CD8-positive, alpha-beta memory T cell (primary cell): ENCODE data around the gene NR5A2. TPM values are rescaled to one million over a fixed set of nuclear protein-coding genes. Genes with fewer than 3 reads are reported as not detected.

Experiments used
- CTCF ChIA-PET: fragments of 350-600 bp; sonication (Branson Sonifier 250); formaldehyde crosslinking; loops from one replicate; lab custom pipeline; 2021; ENCODE audit warnings: antibody characterized with exemption; lab: Charles Lee
- POLR2A ChIA-PET: fragments of 350-600 bp; sonication (Branson Sonifier 250); formaldehyde crosslinking; loops from one replicate; lab custom pipeline; 2021; ENCODE audit warnings: antibody characterized with exemption; lab: Charles Lee
- DNase-seq, 5 donors: peaks; one replicate each; pipeline versions ENCODE4 v3.0.0 to v3.0.0-alpha.2; 2020 to 2022; ENCODE audit warnings: mixed read lengths in 1 of 5
- H3K27ac ChIP-seq: one replicate; pipeline ENCODE4 v1.7.0; 2013; ENCODE audit warnings: low read depth, mild to moderate bottlenecking, low read length, moderate library complexity
- H3K27me3 ChIP-seq: 2 replicates; pipeline ENCODE4 v1.7.0; 2013; ENCODE audit warnings: low read length, mild to moderate bottlenecking; ENCODE audit not compliant: insufficient read depth, poor library complexity, severe bottlenecking
- H3K36me3 ChIP-seq: 2 replicates; pipeline ENCODE4 v1.7.0; 2013; ENCODE audit warnings: mild to moderate bottlenecking, low read length, moderate library complexity; ENCODE audit not compliant: insufficient read depth
- H3K4me1 ChIP-seq: 2 replicates; pipeline ENCODE4 v1.7.0; 2013; ENCODE audit warnings: mild to moderate bottlenecking, low read length, moderate library complexity; ENCODE audit not compliant: insufficient read depth
- H3K4me3 ChIP-seq: 2 replicates; pipeline ENCODE4 v1.7.0; 2013; ENCODE audit warnings: mild to moderate bottlenecking, low read length
- H3K9me3 ChIP-seq: 2 replicates; pipeline ENCODE4 v1.7.0; 2013; ENCODE audit warnings: mild to moderate bottlenecking, low read length
- H3K27ac Mint-ChIP-seq, 8 donors: one replicate each; pipeline ENCODE4 v1.8.0; 2020 to 2021; ENCODE audit warnings: mixed read lengths in 8 of 8, mild to moderate bottlenecking in 6 of 8, inconsistent platforms in 3 of 8, moderate library complexity in 3 of 8
- H3K27me3 Mint-ChIP-seq, 2 donors: one replicate each; pipeline ENCODE4 v1.8.0; 2020 to 2021; ENCODE audit warnings: mixed read lengths in 2 of 2, mild to moderate bottlenecking in 1 of 2, moderate library complexity in 1 of 2
- H3K36me3 Mint-ChIP-seq, 3 donors: one replicate each; pipeline ENCODE4 v1.8.0; 2020 to 2021; ENCODE audit warnings: mixed read lengths in 3 of 3, inconsistent platforms in 1 of 3, mild to moderate bottlenecking in 1 of 3
- H3K4me1 Mint-ChIP-seq, 3 donors: one replicate each; pipeline ENCODE4 v1.8.0; 2020 to 2021; ENCODE audit warnings: mixed read lengths in 3 of 3, inconsistent platforms in 1 of 3, mild to moderate bottlenecking in 1 of 3
- H3K4me3 Mint-ChIP-seq, 7 donors: one replicate each; pipeline ENCODE4 v1.8.0; 2020 to 2021; ENCODE audit warnings: mixed read lengths in 7 of 7, mild to moderate bottlenecking in 6 of 7, moderate library complexity in 4 of 7, inconsistent platforms in 2 of 7
- H3K9me3 Mint-ChIP-seq, 5 donors: one replicate each; pipeline ENCODE4 v1.8.0; 2020 to 2022; ENCODE audit warnings: mixed read lengths in 5 of 5, mild to moderate bottlenecking in 3 of 5, moderate library complexity in 2 of 5, inconsistent platforms in 1 of 5
- polyA plus RNA-seq: library from polyadenylated mRNA; unstranded; fragments of 300-500 nt; fragmentation: Illumina TruSeq; gene quantifications from one replicate; pipeline ENCODE4 v1.2.3, GENCODE V29; 2021
- total RNA-seq, 2 experiments: library from RNA; stranded (reverse); gene quantifications; one replicate each; pipeline ENCODE4 v1.2.3, GENCODE V29; 2021

The NR5A2 gene
- total and polyA plus RNA-seq, 3 experiments from 2014 or later: not detected

GRCh38 chr1:200042552-200043335 lies 15.2 kb downstream of the NR5A2 start:
- peak overlapping the region; percentile 1 for H3K4me3 ChIP-seq
- no peaks in the 10 kb centered on the region for H3K36me3 ChIP-seq
- ChIA-PET POLR2A (interaction anchor here (0.6 kb wide), 1 partner anchor 61 kb away, joined by 3 read pairs; no protein-coding TSS in a partner anchor), CTCF (interaction anchor here (0.7 kb wide), 1 partner anchor 1166 kb away, joined by 3 read pairs; no protein-coding TSS in a partner anchor)
- Mint-ChIP-seq H3K36me3 (no peaks in the 10 kb centered on the region), H3K9me3 (no peaks in the 10 kb centered on the region), H3K4me1 (peaks cover 18 to 48% (median 28%) of the 10 kb centered on the region in 3 donors), H3K27me3 (peaks cover 52 to 67% of the 10 kb centered on the region in 2 donors), H3K27ac (peak overlapping the region in 1 of 8 donors; percentile 57), H3K4me3 (peak overlapping the region in 6 of 7 donors; percentile 42 to 81 (median 60))
- H3K4me1 ChIP-seq: peaks cover 14% of the 10 kb centered on the region
- no peaks in the 10 kb centered on the region for H3K9me3 ChIP-seq
- DNase-seq: no peak
- peaks cover 42% of the 10 kb centered on the region for H3K27me3 ChIP-seq
- H3K27ac ChIP-seq: no peak overlapping the region

DNA sequence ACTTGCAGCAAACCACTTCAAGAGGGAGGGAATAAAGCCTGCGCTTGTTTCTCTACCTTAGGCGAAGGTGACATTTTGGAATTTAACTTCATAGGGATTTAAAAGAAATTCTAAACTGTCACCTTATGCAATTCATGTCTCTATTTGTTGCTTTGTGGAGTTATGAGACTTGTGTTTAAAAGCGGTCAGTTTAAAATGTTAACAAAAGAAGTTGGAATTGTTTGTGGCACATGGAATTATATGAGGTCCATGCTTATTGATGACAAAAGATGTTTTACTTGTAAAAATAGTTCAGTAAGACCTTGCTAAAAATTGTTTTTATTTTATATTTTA lies 15.8 kb downstream of the NR5A2 start:
- Mint-ChIP-seq H3K9me3 (no peaks in the 10 kb centered on the region), H3K4me3 (peak overlapping the region in 6 of 7 donors; percentile 42 to 81 (median 60)), H3K27me3 (peaks cover 47 to 71% of the 10 kb centered on the region in 2 donors), H3K27ac (peak overlapping the region in 1 of 8 donors; percentile 5), H3K36me3 (no peaks in the 10 kb centered on the region), H3K4me1 (peaks cover 18 to 44% (median 23%) of the 10 kb centered on the region in 3 donors)
- H3K27me3 ChIP-seq: peaks cover 37% of the 10 kb centered on the region
- peaks cover 14% of the 10 kb centered on the region for H3K4me1 ChIP-seq
- H3K4me3 ChIP-seq: no peak overlapping the region
- no peaks in the 10 kb centered on the region for H3K36me3 ChIP-seq
- DNase-seq: no peak
- no peak overlapping the region for H3K27ac ChIP-seq
- POLR2A ChIA-PET: no interaction called here
- CTCF ChIA-PET: interaction anchor here (0.7 to 1.4 kb wide), 2 partner anchors 11 to 1167 kb away, joined by 3 read pairs; no protein-coding TSS in a partner anchor
- no peaks in the 10 kb centered on the region for H3K9me3 ChIP-seq

- Mint-ChIP-seq H3K9me3 (no peaks in the 10 kb centered on the region), H3K4me1 (peaks cover 9 to 23% (median 10%) of the 10 kb centered on the region in 3 donors), H3K27me3 (peaks cover 37 to 65% of the 10 kb centered on the region in 2 donors)
Observed at GRCh38 chr1:200046115-200046514, 18.6 kb downstream of the NR5A2 start.

GRCh38 chr1:200048244-200048643 lies 20.7 kb downstream of the NR5A2 start:
- H3K27ac ChIP-seq: no peak overlapping the region
- ChIA-PET POLR2A (no interaction called here), CTCF (no interaction called here)
- Mint-ChIP-seq H3K27ac (no peak overlapping the region), H3K9me3 (no peaks in the 10 kb centered on the region), H3K36me3 (no peaks in the 10 kb centered on the region), H3K4me3 (no peak overlapping the region), H3K27me3 (peaks cover 22 to 67% of the 10 kb centered on the region in 2 donors), H3K4me1 (peaks cover 2% of the 10 kb centered on the region in 3 donors)
- H3K27me3 ChIP-seq: no peaks in the 10 kb centered on the region
- no peaks in the 10 kb centered on the region for H3K4me1 ChIP-seq
- no peak overlapping the region for H3K4me3 ChIP-seq
- no peak for DNase-seq
- H3K36me3 ChIP-seq: no peaks in the 10 kb centered on the region
- H3K9me3 ChIP-seq: no peaks in the 10 kb centered on the region

More at GRCh38 chr1:200046115-200046514, 18.6 kb downstream of the NR5A2 start:
- no peak overlapping the region for H3K27ac Mint-ChIP-seq
- no peaks in the 10 kb centered on the region for H3K9me3 ChIP-seq
- no peaks in the 10 kb centered on the region for H3K4me1 ChIP-seq
- no peaks in the 10 kb centered on the region for H3K36me3 Mint-ChIP-seq
- no peak overlapping the region for H3K27ac ChIP-seq
- no peak overlapping the region for H3K4me3 ChIP-seq
- CTCF ChIA-PET: interaction anchor here (1.3 kb wide), 1 partner anchor 13 kb away, joined by 3 read pairs; no protein-coding TSS in a partner anchor
- no peaks in the 10 kb centered on the region for H3K36me3 ChIP-seq
- POLR2A ChIA-PET: no interaction called here
- peaks cover 20% of the 10 kb centered on the region for H3K27me3 ChIP-seq
- DNase-seq: no peak
- no peak overlapping the region for H3K4me3 Mint-ChIP-seq

- DNase-seq: no peak
- Histone ChIP-seq H3K27ac (no peak overlapping the region), H3K36me3 (no peaks in the 10 kb centered on the region), H3K9me3 (no peaks in the 10 kb centered on the region), H3K27me3 (no peaks in the 10 kb centered on the region), H3K4me1 (no peaks in the 10 kb centered on the region), H3K4me3 (no peak overlapping the region)
- Mint-ChIP-seq H3K27ac (no peak overlapping the region), H3K4me3 (no peak overlapping the region), H3K36me3 (no peaks in the 10 kb centered on the region), H3K9me3 (no peaks in the 10 kb centered on the region), H3K27me3 (peaks cover 17 to 58% of the 10 kb centered on the region in 2 donors), H3K4me1 (no peaks in the 10 kb centered on the region)
- ChIA-PET CTCF (no interaction called here), POLR2A (no interaction called here)
Observed at GRCh38 chr1:200049810-200050209, 22.3 kb downstream of the NR5A2 start.

- Histone ChIP-seq H3K4me1 (no peaks in the 10 kb centered on the region), H3K9me3 (no peaks in the 10 kb centered on the region), H3K27me3 (no peaks in the 10 kb centered on the region), H3K36me3 (no peaks in the 10 kb centered on the region), H3K27ac (no peak overlapping the region), H3K4me3 (no peak overlapping the region)
- no peak overlapping the region for H3K4me3 Mint-ChIP-seq
- H3K36me3 Mint-ChIP-seq: no peaks in the 10 kb centered on the region
- ChIA-PET CTCF (no interaction called here), POLR2A (no interaction called here)
- no peaks in the 10 kb centered on the region for H3K9me3 Mint-ChIP-seq
- peaks cover 11 to 51% of the 10 kb centered on the region in 2 donors for H3K27me3 Mint-ChIP-seq
- H3K4me1 Mint-ChIP-seq: no peaks in the 10 kb centered on the region
- DNase-seq: no peak
- no peak overlapping the region for H3K27ac Mint-ChIP-seq
Observed at GRCh38 chr1:200051620-200052019, 24.1 kb downstream of the NR5A2 start.

DNA sequence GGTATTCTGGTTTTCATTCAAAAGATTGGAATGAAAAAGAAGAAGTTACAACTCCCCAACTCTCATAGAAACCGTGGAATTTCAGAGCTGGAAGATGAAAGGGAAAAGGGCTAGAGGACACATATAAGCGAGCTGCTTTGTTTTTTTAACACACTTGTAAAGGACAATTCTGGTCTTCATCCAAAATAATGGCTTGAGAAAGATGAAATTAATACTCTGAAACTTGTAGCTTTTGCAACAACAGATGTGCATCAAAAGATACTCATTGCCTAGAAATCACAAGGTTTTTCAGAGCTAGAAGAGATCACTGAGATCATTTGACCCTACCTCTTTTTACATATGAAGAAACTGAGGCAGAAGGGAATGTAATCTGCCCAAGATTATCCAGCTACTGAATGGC lies 25.6 kb downstream of the NR5A2 start:
- no peak overlapping the region for H3K4me3 Mint-ChIP-seq
- Histone ChIP-seq H3K36me3 (no peaks in the 10 kb centered on the region), H3K4me1 (no peaks in the 10 kb centered on the region), H3K27me3 (no peaks in the 10 kb centered on the region), H3K27ac (no peak overlapping the region), H3K9me3 (no peaks in the 10 kb centered on the region), H3K4me3 (no peak overlapping the region)
- no peak for DNase-seq
- no peaks in the 10 kb centered on the region for H3K9me3 Mint-ChIP-seq
- CTCF ChIA-PET: no interaction called here
- POLR2A ChIA-PET: no interaction called here
- no peaks in the 10 kb centered on the region for H3K4me1 Mint-ChIP-seq
- no peaks in the 10 kb centered on the region for H3K36me3 Mint-ChIP-seq
- H3K27me3 Mint-ChIP-seq: peaks cover 11 to 53% of the 10 kb centered on the region in 2 donors
- H3K27ac Mint-ChIP-seq: no peak overlapping the region

GRCh38 chr1:200053646-200054045 lies 26.1 kb downstream of the NR5A2 start:
- Mint-ChIP-seq H3K4me3 (no peak overlapping the region), H3K27me3 (peaks cover 7 to 50% of the 10 kb centered on the region in 2 donors), H3K9me3 (no peaks in the 10 kb centered on the region), H3K36me3 (no peaks in the 10 kb centered on the region), H3K27ac (no peak overlapping the region), H3K4me1 (no peaks in the 10 kb centered on the region)
- H3K4me1 ChIP-seq: no peaks in the 10 kb centered on the region
- H3K4me3 ChIP-seq: no peak overlapping the region
- DNase-seq: no peak
- no peak overlapping the region for H3K27ac ChIP-seq
- CTCF ChIA-PET: interaction anchor here (1.2 kb wide), 1 partner anchor 10 kb away, joined by 3 read pairs; no protein-coding TSS in a partner anchor
- no peaks in the 10 kb centered on the region for H3K36me3 ChIP-seq
- POLR2A ChIA-PET: no interaction called here
- H3K9me3 ChIP-seq: no peaks in the 10 kb centered on the region
- no peaks in the 10 kb centered on the region for H3K27me3 ChIP-seq
